ENCODE data around the gene G6PC1. TPM values are rescaled to one million over a fixed set of nuclear protein-coding genes. Genes with fewer than 3 reads are reported as not detected.

Gene G6PC1
- total and polyA plus RNA-seq, 2 of the 4 experiments (the other 2 are of a cell fraction), result not detected

Small RNA genes within 50 kb of the gene (microRNA-seq; reads per million reads assigned to microRNA genes)
- gene RF00561 (ENCODE audit: insufficient read depth, insufficient read length) (not detected), gene RNU6-287P (ENCODE audit: insufficient read depth, insufficient read length) (not detected)

Small RNA genes within 50 kb of the gene (small RNA-seq; reads per million reads assigned to genes)
- gene RF00561 (0 reads per million in 5 experiments), gene RNU6-287P (0 reads per million in 5 experiments)

Other genes with a start within 250 kb of the G6PC1 start
- 3.3 and 3.6 TPM in 2 replicates for gene TUBG2, start 241.5 kb upstream of the G6PC1 start, total RNA-seq (2012; rRNA removed)
- 19.4 and 24.6 TPM in 2 replicates for gene TUBG2, start 241.5 kb upstream of the G6PC1 start, polyA plus RNA-seq (2012; rRNA removed)
- gene PLEKHH3, start 223.8 kb upstream of the G6PC1 start, total RNA-seq (2012; rRNA removed), result 2.5 and 2.9 TPM in 2 replicates
- 10.5 and 13.2 TPM in 2 replicates for gene PLEKHH3, start 223.8 kb upstream of the G6PC1 start, polyA plus RNA-seq (2012; rRNA removed)
- gene CCR10, start 219.0 kb upstream of the G6PC1 start, total RNA-seq (2012; rRNA removed), result 0.36 and 0.56 TPM in 2 replicates
- 2.4 and 3.0 TPM in 2 replicates for gene CCR10, start 219.0 kb upstream of the G6PC1 start, polyA plus RNA-seq (2012; rRNA removed)
- gene CNTNAP1, start 218.3 kb upstream of the G6PC1 start, total RNA-seq (2012; rRNA removed), result 10.6 and 12.2 TPM in 2 replicates
- gene CNTNAP1, start 218.3 kb upstream of the G6PC1 start, polyA plus RNA-seq (2012; rRNA removed), result 72.2 and 77.0 TPM in 2 replicates
- 17.6 and 18.6 TPM in 2 replicates for gene EZH1, start 155.8 kb upstream of the G6PC1 start, total RNA-seq (2012; rRNA removed)
- 21.1 and 27.3 TPM in 2 replicates for gene EZH1, start 155.8 kb upstream of the G6PC1 start, polyA plus RNA-seq (2012; rRNA removed)
- gene RAMP2, start 139.6 kb upstream of the G6PC1 start, total RNA-seq (2012; rRNA removed), result 0.18 and 0.28 TPM in 2 replicates
- 1.6 and 2.5 TPM in 2 replicates for gene RAMP2, start 139.6 kb upstream of the G6PC1 start, polyA plus RNA-seq (2012; rRNA removed)
- gene VPS25, start 127.3 kb upstream of the G6PC1 start, total RNA-seq (2012; rRNA removed), result 71.3 and 78.3 TPM in 2 replicates
- 127 and 130 TPM in 2 replicates for gene VPS25, start 127.3 kb upstream of the G6PC1 start, polyA plus RNA-seq (2012; rRNA removed)
- gene WNK4, start 120.2 kb upstream of the G6PC1 start, total RNA-seq (2012; rRNA removed), result 1.3 and 1.9 TPM in 2 replicates
- 15.1 and 16.2 TPM in 2 replicates for gene WNK4, start 120.2 kb upstream of the G6PC1 start, polyA plus RNA-seq (2012; rRNA removed)
- gene COA3, start 102.1 kb upstream of the G6PC1 start, total RNA-seq (2012; rRNA removed), result 50.5 and 78.1 TPM in 2 replicates
- 66.8 and 75.9 TPM in 2 replicates for gene COA3, start 102.1 kb upstream of the G6PC1 start, polyA plus RNA-seq (2012; rRNA removed)
- not detected in 2 replicates for gene CNTD1, start 101.9 kb upstream of the G6PC1 start, total RNA-seq (2012; rRNA removed)
- gene CNTD1, start 101.9 kb upstream of the G6PC1 start, polyA plus RNA-seq (2012; rRNA removed), result not detected in 2 replicates
- gene BECN1, start 76.5 kb upstream of the G6PC1 start, total RNA-seq (2012; rRNA removed), result 93.9 and 119 TPM in 2 replicates
- gene BECN1, start 76.5 kb upstream of the G6PC1 start, polyA plus RNA-seq (2012; rRNA removed), result 73.1 and 84.0 TPM in 2 replicates
- gene PSME3, start 67.4 kb upstream of the G6PC1 start, total RNA-seq (2012; rRNA removed), result 72.4 and 92.2 TPM in 2 replicates
- 89.4 and 100 TPM in 2 replicates for gene PSME3, start 67.4 kb upstream of the G6PC1 start, polyA plus RNA-seq (2012; rRNA removed)
- gene AOC2, start 56.2 kb upstream of the G6PC1 start, total RNA-seq (2012; rRNA removed), result 0.28 and 0.36 TPM in 2 replicates
- gene AOC2, start 56.2 kb upstream of the G6PC1 start, polyA plus RNA-seq (2012; rRNA removed), result 0.34 and 0.41 TPM in 2 replicates
- gene AOC3, start 49.6 kb upstream of the G6PC1 start, total RNA-seq (2012; rRNA removed), result under 0.01 TPM in 1 of 2 replicates, not detected in the other
- 0.10 and 0.17 TPM in 2 replicates for gene AOC3, start 49.6 kb upstream of the G6PC1 start, polyA plus RNA-seq (2012; rRNA removed)
- gene AARSD1, start 63.7 kb downstream of the G6PC1 start, total RNA-seq (2012; rRNA removed), result 55.0 and 58.9 TPM in 2 replicates
- gene AARSD1, start 63.7 kb downstream of the G6PC1 start, polyA plus RNA-seq (2012; rRNA removed), result 53.0 and 58.9 TPM in 2 replicates
- 1.4 and 2.2 TPM in 2 replicates for gene PTGES3L, start 79.3 kb downstream of the G6PC1 start, total RNA-seq (2012; rRNA removed)
- gene PTGES3L, start 79.3 kb downstream of the G6PC1 start, polyA plus RNA-seq (2012; rRNA removed), result 1.7 and 2.4 TPM in 2 replicates
- 7.0 and 8.1 TPM in 2 replicates for gene RUNDC1, start 79.8 kb downstream of the G6PC1 start, total RNA-seq (2012; rRNA removed)
- 7.4 and 7.9 TPM in 2 replicates for gene RUNDC1, start 79.8 kb downstream of the G6PC1 start, polyA plus RNA-seq (2012; rRNA removed)
- 1,595 and 1,663 TPM in 2 replicates for gene RPL27, start 97.6 kb downstream of the G6PC1 start, total RNA-seq (2012; rRNA removed)
- 2,806 and 4,622 TPM in 2 replicates for gene RPL27, start 97.6 kb downstream of the G6PC1 start, polyA plus RNA-seq (2012; rRNA removed)
- 13.1 and 17.0 TPM in 2 replicates for gene IFI35, start 106.0 kb downstream of the G6PC1 start, total RNA-seq (2012; rRNA removed)
- gene IFI35, start 106.0 kb downstream of the G6PC1 start, polyA plus RNA-seq (2012; rRNA removed), result 15.0 and 15.8 TPM in 2 replicates
- gene VAT1, start 121.6 kb downstream of the G6PC1 start, total RNA-seq (2012; rRNA removed), result 81.1 and 101 TPM in 2 replicates
- 97.3 and 108 TPM in 2 replicates for gene VAT1, start 121.6 kb downstream of the G6PC1 start, polyA plus RNA-seq (2012; rRNA removed)
- gene RND2, start 124.4 kb downstream of the G6PC1 start, total RNA-seq (2012; rRNA removed), result 1.1 TPM in 2 replicates
- 1.8 and 1.9 TPM in 2 replicates for gene RND2, start 124.4 kb downstream of the G6PC1 start, polyA plus RNA-seq (2012; rRNA removed)
- gene BRCA1, start 224.6 kb downstream of the G6PC1 start, total RNA-seq (2012; rRNA removed), result 17.7 and 20.0 TPM in 2 replicates
- gene BRCA1, start 224.6 kb downstream of the G6PC1 start, polyA plus RNA-seq (2012; rRNA removed), result 8.3 and 9.5 TPM in 2 replicates